Measurements from ENCODE around the gene HNRNPR. TPM values are rescaled to one million over a fixed set of nuclear protein-coding genes. Genes with fewer than 3 reads are reported as not detected.
A peak's percentile ranks its signal among the peaks of the same experiment; 100 is the strongest.

HNRNPR gene
- total and polyA plus RNA-seq, 9 of the 15 experiments (the other 6 are each of a cell fraction or from before 2014, with no cell fraction given): 80.9 to 372 (median 301) TPM

DNA sequence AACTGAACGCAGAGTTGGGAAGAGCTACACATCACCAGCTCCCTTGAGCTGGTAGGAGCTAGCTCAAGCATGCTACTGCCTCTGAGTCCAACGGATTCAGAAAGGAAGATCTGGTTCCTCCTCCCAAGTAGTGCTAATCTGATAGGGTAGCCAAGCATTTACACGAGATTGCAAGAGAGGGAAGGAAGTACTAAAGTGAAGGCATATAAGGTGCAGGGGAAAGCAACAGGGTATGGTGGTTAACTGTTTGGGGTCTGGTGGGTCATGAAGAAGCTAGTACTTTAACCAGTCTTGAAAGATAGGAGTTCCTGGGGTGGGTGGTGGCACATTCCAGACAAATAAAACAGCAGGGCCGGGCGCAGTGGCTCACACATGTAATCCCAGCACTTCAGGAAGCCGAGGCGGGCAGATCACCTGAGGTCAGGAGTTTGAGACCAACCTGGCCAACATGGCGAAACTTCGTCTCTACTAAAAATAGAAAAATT is 45.8 kb upstream of the HNRNPR start (continued):
- TF ChIP-seq GTF2A2 (tag; IDR thresholded peaks at IDR 0.05) (no peak), FOXA1 (IDR thresholded peaks at IDR 0.05; ENCODE audit: borderline replicate concordance) (no peak), FOXJ2 (tag; IDR thresholded peaks at IDR 0.05) (0 out of 2 replicates have a peak, but pooled peaks have one; percentile 35), ZNF316 (IDR thresholded peaks at IDR 0.05) (no peak), TEAD2 (tag; IDR thresholded peaks at IDR 0.05) (no peak), PRDM10 (IDR thresholded peaks at IDR 0.05; ENCODE audit: partially characterized antibody) (no peak), STAT5B (CRISPR knock-in tag; IDR thresholded peaks at IDR 0.05) (no peak), HNRNPLL (IDR thresholded peaks at IDR 0.05; ENCODE audit: low read depth, low read length, poor library complexity, severe bottlenecking) (no peak), ZNF124 (CRISPR knock-in tag; IDR thresholded peaks at IDR 0.05) (no peak), KLF16 (IDR thresholded peaks at IDR 0.05) (no peak), ADNP (tag; IDR thresholded peaks at IDR 0.05) (no peak), HDAC2 (IDR thresholded peaks at IDR 0.05) (peak; percentile 32; the same call in 1 of the 2 replicates), ELF2 (CRISPR knock-in tag; IDR thresholded peaks at IDR 0.05) (no peak), PPARD (CRISPR knock-in tag; IDR thresholded peaks at IDR 0.05) (no peak), EHMT2 (IDR thresholded peaks at IDR 0.05) (peak; percentile 21; the same call in 1 of the 2 replicates), HIVEP1 (CRISPR knock-in tag; IDR thresholded peaks at IDR 0.05) (no peak), HDGF (IDR thresholded peaks at IDR 0.05) (no peak), TRIM24 (IDR thresholded peaks at IDR 0.05) (peak in 1 of 2 experiments; percentile 27; a peak in 1 of 4 replicates), ZNF561 (CRISPR knock-in tag; conservative IDR thresholded peaks at IDR 0.05) (no peak), ZNF174 (CRISPR knock-in tag; IDR thresholded peaks at IDR 0.05) (no peak)
- TF ChIP-seq, protein P1, sequence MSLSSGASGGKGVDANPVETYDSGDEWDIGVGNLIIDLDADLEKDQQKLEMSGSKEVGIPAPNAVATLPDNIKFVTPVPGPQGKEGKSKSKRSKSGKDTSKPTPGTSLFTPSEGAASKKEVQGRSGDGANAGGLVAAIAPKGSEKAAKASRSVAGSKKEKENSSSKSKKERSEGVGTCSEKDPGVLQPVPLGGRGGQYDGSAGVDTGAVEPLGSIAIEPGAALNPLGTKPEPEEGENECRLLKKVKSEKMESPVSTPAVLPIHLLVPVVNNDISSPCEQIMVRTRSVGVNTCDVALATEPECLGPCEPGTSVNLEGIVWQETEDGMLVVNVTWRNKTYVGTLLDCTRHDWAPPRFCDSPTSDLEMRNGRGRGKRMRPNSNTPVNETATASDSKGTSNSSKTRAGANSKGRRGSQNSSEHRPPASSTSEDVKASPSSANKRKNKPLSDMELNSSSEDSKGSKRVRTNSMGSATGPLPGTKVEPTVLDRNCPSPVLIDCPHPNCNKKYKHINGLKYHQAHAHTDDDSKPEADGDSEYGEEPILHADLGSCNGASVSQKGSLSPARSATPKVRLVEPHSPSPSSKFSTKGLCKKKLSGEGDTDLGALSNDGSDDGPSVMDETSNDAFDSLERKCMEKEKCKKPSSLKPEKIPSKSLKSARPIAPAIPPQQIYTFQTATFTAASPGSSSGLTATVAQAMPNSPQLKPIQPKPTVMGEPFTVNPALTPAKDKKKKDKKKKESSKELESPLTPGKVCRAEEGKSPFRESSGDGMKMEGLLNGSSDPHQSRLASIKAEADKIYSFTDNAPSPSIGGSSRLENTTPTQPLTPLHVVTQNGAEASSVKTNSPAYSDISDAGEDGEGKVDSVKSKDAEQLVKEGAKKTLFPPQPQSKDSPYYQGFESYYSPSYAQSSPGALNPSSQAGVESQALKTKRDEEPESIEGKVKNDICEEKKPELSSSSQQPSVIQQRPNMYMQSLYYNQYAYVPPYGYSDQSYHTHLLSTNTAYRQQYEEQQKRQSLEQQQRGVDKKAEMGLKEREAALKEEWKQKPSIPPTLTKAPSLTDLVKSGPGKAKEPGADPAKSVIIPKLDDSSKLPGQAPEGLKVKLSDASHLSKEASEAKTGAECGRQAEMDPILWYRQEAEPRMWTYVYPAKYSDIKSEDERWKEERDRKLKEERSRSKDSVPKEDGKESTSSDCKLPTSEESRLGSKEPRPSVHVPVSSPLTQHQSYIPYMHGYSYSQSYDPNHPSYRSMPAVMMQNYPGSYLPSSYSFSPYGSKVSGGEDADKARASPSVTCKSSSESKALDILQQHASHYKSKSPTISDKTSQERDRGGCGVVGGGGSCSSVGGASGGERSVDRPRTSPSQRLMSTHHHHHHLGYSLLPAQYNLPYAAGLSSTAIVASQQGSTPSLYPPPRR (CRISPR knock-in tag; IDR thresholded peaks at IDR 0.05; ENCODE audit: borderline replicate concordance): no peak
- TF ChIP-seq, protein P2, sequence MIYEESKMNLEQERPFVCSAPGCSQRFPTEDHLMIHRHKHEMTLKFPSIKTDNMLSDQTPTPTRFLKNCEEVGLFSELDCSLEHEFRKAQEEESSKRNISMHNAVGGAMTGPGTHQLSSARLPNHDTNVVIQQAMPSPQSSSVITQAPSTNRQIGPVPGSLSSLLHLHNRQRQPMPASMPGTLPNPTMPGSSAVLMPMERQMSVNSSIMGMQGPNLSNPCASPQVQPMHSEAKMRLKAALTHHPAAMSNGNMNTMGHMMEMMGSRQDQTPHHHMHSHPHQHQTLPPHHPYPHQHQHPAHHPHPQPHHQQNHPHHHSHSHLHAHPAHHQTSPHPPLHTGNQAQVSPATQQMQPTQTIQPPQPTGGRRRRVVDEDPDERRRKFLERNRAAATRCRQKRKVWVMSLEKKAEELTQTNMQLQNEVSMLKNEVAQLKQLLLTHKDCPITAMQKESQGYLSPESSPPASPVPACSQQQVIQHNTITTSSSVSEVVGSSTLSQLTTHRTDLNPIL (CRISPR knock-in tag; IDR thresholded peaks at IDR 0.05): no peak

All from K562 (cell line).